Prostate gland (tissue), 2 donors: ENCODE measurements around the gene SLC1A2. TPM values are rescaled to one million over a fixed set of nuclear protein-coding genes. Genes with fewer than 3 reads are reported as not detected.
A peak's percentile ranks its signal among the peaks of the same experiment; 100 is the strongest.

Source experiments
- DNase-seq: peaks from one replicate; pipeline ENCODE4 v3.0.0-alpha.2; 2019; ENCODE audit warnings: low spot score
- H3K27ac ChIP-seq, 2 donors: fragments of 200-600 bp; sonication (generic); 2 replicates each; pipeline ENCODE4 v1.5.1; 2017 to 2019
- H3K27me3 ChIP-seq: fragments of 200-600 bp; sonication (generic); replicated peaks from 2 replicates; pipeline ENCODE4 v1.5.1; 2019; ENCODE audit not compliant: insufficient read depth
- H3K36me3 ChIP-seq, 2 donors: fragments of 200-600 bp; sonication (generic); 1 replicate in 1 of 2; 2 replicates in 1 of 2; pipeline versions ENCODE4 v1.5.1 to v1.8.1; 2017 to 2019
- H3K4me1 ChIP-seq: fragments of 200-600 bp; sonication (generic); replicated peaks from 2 replicates; pipeline ENCODE4 v1.5.1; 2019
- H3K4me3 ChIP-seq, 2 donors: fragments of 200-600 bp; sonication (generic); 2 replicates each; pipeline ENCODE4 v1.5.1; 2017 to 2019
- H3K9me3 ChIP-seq: fragments of 200-600 bp; sonication (generic); 2 replicates; pipeline ENCODE4 v1.5.1; 2017
- CTCF ChIP-seq, 4 experiments: fragments of 200-600 bp in 2 of 4; fragments of 450-650 bp in 2 of 4; sonication (generic) in 2 of 4; IDR thresholded peaks; 1 replicate in 3 of 4; 2 replicates in 1 of 4; pipeline ENCODE4 v1.5.1; 2016 to 2019; ENCODE audit warnings: antibody characterized with exemption in 4 of 4, mild to moderate bottlenecking in 2 of 4, moderate library complexity in 2 of 4
- POLR2A ChIP-seq: fragments of 450-650 bp; IDR thresholded peaks from one replicate; pipeline ENCODE4 v1.6.1; 2016; ENCODE audit warnings: antibody characterized with exemption, mild to moderate bottlenecking
- POLR2AphosphoS5 ChIP-seq: sonication (generic); formaldehyde crosslinking; IDR thresholded peaks from one replicate; pipeline ENCODE4 v1.6.1; 2017; ENCODE audit warnings: antibody characterized with exemption
- WGBS: methylation state at CpG from one replicate; pipeline ENCODE4 v1.1.5; 2018; 5-methylcytosine and 5-hydroxymethylcytosine counted together
- intact Hi-C: fragments of 100-400 bp; cut with DNase I; formaldehyde crosslinking; loops from one replicate; pipeline ENCODE4 v1.14.2; 2022
- total RNA-seq, 2 donors: library from RNA; depleted of rRNA; stranded (reverse); fragments of >200 nt; gene quantifications; one replicate each; pipeline ENCODE4 v1.1.0, GENCODE V29; 2016

SLC1A2 gene
- total RNA-seq, 2 donors from 2014 or later, result 0.82 to 1.5 TPM

DNA sequence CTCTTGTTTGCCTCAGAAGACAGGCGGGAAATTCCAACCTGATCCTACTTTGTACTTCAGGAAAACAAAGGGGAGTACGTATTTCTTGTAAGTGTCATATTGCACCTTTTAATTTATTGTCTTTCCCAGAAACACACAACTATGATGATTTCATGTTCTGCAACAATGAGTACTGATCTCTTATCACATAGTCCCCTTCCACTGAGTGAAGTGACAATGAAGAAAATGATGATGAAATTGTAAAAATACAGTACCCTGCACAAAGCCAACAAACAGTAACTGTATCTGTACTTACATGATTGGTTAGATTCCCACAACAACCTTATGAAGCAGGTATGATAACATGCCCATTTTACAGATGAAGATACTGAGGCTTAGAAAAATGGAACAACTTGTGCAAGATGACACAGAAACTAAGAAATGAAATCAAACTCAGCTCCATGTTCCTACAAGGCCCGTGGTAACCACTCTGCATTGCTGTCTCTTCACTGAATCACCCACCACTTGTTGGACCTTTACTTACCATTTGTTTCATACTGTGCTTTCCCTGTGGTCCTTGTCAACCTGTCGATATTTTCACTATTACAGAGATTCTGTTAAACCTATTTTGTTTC lies 37.5 kb downstream of the SLC1A2 start:
- Histone ChIP-seq H3K4me3 (no peak overlapping the region), H3K4me1 (no peaks in the 10 kb centered on the region), H3K9me3 (no peaks in the 10 kb centered on the region), H3K36me3 (no peaks in the 10 kb centered on the region), H3K27me3 (no peaks in the 10 kb centered on the region), H3K27ac (no peak overlapping the region)
- intact Hi-C loops, result no loop called here
- DNase-seq, result no peak
- TF ChIP-seq POLR2A (no peak), POLR2AphosphoS5 (no peak), CTCF (IDR thresholded peaks at IDR 0.05) (no peak)
- 82% methylated on average over 4 of the region's 4 CpGs for WGBS

GRCh38 chr11:35380603-35381002 lies 38.8 kb downstream of the SLC1A2 start:
- no peaks in the 10 kb centered on the region for H3K4me1 ChIP-seq
- no peaks in the 10 kb centered on the region for H3K27me3 ChIP-seq
- TF ChIP-seq CTCF (IDR thresholded peaks at IDR 0.05) (no peak), POLR2A (no peak), POLR2AphosphoS5 (no peak)
- no peaks in the 10 kb centered on the region for H3K36me3 ChIP-seq
- no peaks in the 10 kb centered on the region for H3K9me3 ChIP-seq
- 48% methylated on average over 5 of the region's 5 CpGs for WGBS
- no peak overlapping the region for H3K4me3 ChIP-seq
- DNase-seq, result no peak
- H3K27ac ChIP-seq, result peak overlapping the region in 1 of 2 donors; percentile 4
- intact Hi-C loops, result no loop called here

GRCh38 chr11:35377262-35377661 lies 42.1 kb downstream of the SLC1A2 start:
- TF ChIP-seq POLR2A, result no peak
- no peak for TF ChIP-seq CTCF (IDR thresholded peaks at IDR 0.05)
- TF ChIP-seq POLR2AphosphoS5, result no peak
- intact Hi-C loops, result no loop called here
- no peak overlapping the region for H3K4me3 ChIP-seq
- DNase-seq, result no peak
- no peaks in the 10 kb centered on the region for H3K9me3 ChIP-seq
- H3K27me3 ChIP-seq, result no peaks in the 10 kb centered on the region
- no peak overlapping the region for H3K27ac ChIP-seq
- no peaks in the 10 kb centered on the region for H3K4me1 ChIP-seq
- WGBS, result 82% methylated on average over 6 of the region's 6 CpGs
- H3K36me3 ChIP-seq, result no peaks in the 10 kb centered on the region

DNA sequence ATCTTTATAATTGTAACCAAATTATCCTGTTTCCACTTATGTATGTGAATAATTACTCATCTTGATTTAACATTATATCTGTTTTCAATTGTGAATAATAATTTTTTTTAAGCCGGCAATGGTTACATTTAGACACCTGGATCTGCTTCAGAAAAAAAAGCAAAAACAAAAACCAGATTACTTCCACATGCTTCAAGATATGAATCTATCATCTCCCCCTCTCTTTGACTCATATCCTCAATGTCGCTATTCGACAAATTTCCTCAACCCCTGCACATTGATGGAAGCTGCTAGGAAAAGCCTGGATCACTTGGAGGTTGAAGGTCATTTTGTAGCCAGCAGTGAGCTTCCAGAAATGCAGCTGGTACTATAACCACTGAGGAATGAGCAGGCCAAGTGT lies 42.7 kb downstream of the SLC1A2 start:
- no peak for TF ChIP-seq CTCF (IDR thresholded peaks at IDR 0.05)
- no peak for TF ChIP-seq POLR2A
- TF ChIP-seq POLR2AphosphoS5, result no peak
- Histone ChIP-seq H3K36me3 (no peaks in the 10 kb centered on the region), H3K27ac (no peak overlapping the region)

GRCh38 chr11:35376118-35376510 lies 43.2 kb downstream of the SLC1A2 start:
- TF ChIP-seq CTCF (IDR thresholded peaks at IDR 0.05) (no peak), POLR2A (no peak), POLR2AphosphoS5 (no peak)
- no peak overlapping the region for H3K27ac ChIP-seq
- H3K27me3 ChIP-seq, result no peaks in the 10 kb centered on the region
- no peaks in the 10 kb centered on the region for H3K9me3 ChIP-seq
- intact Hi-C loops, result no loop called here
- H3K36me3 ChIP-seq, result no peaks in the 10 kb centered on the region
- DNase-seq, result no peak
- H3K4me1 ChIP-seq, result no peaks in the 10 kb centered on the region
- H3K4me3 ChIP-seq, result no peak overlapping the region
- WGBS, result 88% methylated on average over 4 of the region's 4 CpGs

More for the DNA sequence above, 42.7 kb downstream of the SLC1A2 start:
- no peaks in the 10 kb centered on the region for H3K27me3 ChIP-seq
- no peak overlapping the region for H3K4me3 ChIP-seq
- no peak for DNase-seq
- no peaks in the 10 kb centered on the region for H3K9me3 ChIP-seq
- no peaks in the 10 kb centered on the region for H3K4me1 ChIP-seq
- WGBS, result 82% methylated on average over 3 of the region's 3 CpGs
- intact Hi-C loops, result no loop called here
